GM23338 (cell line): ENCODE data around the gene FAM20C. TPM values are rescaled to one million over a fixed set of nuclear protein-coding genes. Genes with fewer than 3 reads are reported as not detected.

Experiments
- ATAC-seq: fragments of 200-7000 bp; cut with Tn5 transposase; 3 replicates; pipeline ENCODE4 v1.9.1; 2020
- DNase-seq: peaks from one replicate; pipeline ENCODE4 v3.0.0-alpha.2; 2015; ENCODE audit warnings: low spot score
- H2AFZ ChIP-seq: fragments of 200-600 bp; sonication (generic); 2 replicates; pipeline ENCODE4 v1.8.0; 2016; ENCODE audit warnings: antibody characterized with exemption, mild to moderate bottlenecking, moderate library complexity
- H3F3A ChIP-seq: fragments of 200-600 bp; sonication (generic); replicated peaks from 2 replicates; pipeline ENCODE4 v1.8.0; 2017; ENCODE audit warnings: antibody characterized with exemption, mixed run types, low read depth
- H3K27ac ChIP-seq: fragments of 200-600 bp; sonication (generic); 2 replicates; pipeline ENCODE4 v1.6.1; 2016; ENCODE audit warnings: low read depth
- H3K27me3 ChIP-seq: fragments of 200-600 bp; sonication (generic); 2 replicates; pipeline ENCODE4 v1.8.0; 2016; ENCODE audit warnings: mild to moderate bottlenecking, mixed run types, moderate library complexity; ENCODE audit not compliant: insufficient read depth
- H3K36me3 ChIP-seq: fragments of 200-600 bp; sonication (generic); 2 replicates; pipeline ENCODE4 v1.8.0; 2016; ENCODE audit warnings: mild to moderate bottlenecking; ENCODE audit not compliant: insufficient read depth
- H3K4me1 ChIP-seq: fragments of 200-600 bp; sonication (generic); 2 replicates; pipeline ENCODE4 v1.8.0; 2016; ENCODE audit warnings: mild to moderate bottlenecking, moderate library complexity; ENCODE audit not compliant: insufficient read depth
- H3K4me2 ChIP-seq: fragments of 200-600 bp; sonication (generic); 2 replicates; pipeline ENCODE4 v1.7.1; 2017; ENCODE audit warnings: mixed run types
- H3K4me3 ChIP-seq: fragments of 200-600 bp; sonication (generic); 2 replicates; pipeline ENCODE4 v1.6.1; 2016; ENCODE audit warnings: mixed run types
- H3K79me2 ChIP-seq: fragments of 200-600 bp; sonication (generic); replicated peaks from 2 replicates; pipeline ENCODE4 v1.8.0; 2017; ENCODE audit warnings: mild to moderate bottlenecking; ENCODE audit not compliant: insufficient read depth
- H3K9me2 ChIP-seq: fragments of 200-600 bp; sonication (generic); 2 replicates; pipeline ENCODE4 v1.8.0; 2017; ENCODE audit not compliant: insufficient read depth
- H4K20me1 ChIP-seq: fragments of 200-600 bp; sonication (generic); replicated peaks from 2 replicates; pipeline ENCODE4 v1.8.0; 2017; ENCODE audit warnings: mild to moderate bottlenecking; ENCODE audit not compliant: insufficient read depth
- H3K27ac Mint-ChIP-seq: 2 replicates; pipeline ENCODE4 v1.8.0; 2020; ENCODE audit warnings: inconsistent platforms, mild to moderate bottlenecking, moderate library complexity, mixed read lengths
- H3K27me3 Mint-ChIP-seq: 3 replicates; pipeline ENCODE4 v1.8.0; 2022; ENCODE audit warnings: low read depth, mild to moderate bottlenecking, moderate library complexity, mixed read lengths, inconsistent platforms; ENCODE audit not compliant: insufficient read depth, poor library complexity
- H3K36me3 Mint-ChIP-seq: 3 replicates; pipeline ENCODE4 v1.8.0; 2021; ENCODE audit warnings: low read depth, mild to moderate bottlenecking, inconsistent platforms, moderate library complexity, mixed read lengths
- H3K4me1 Mint-ChIP-seq: 3 replicates; pipeline ENCODE4 v1.8.0; 2020; ENCODE audit warnings: mild to moderate bottlenecking, inconsistent platforms, mixed read lengths
- H3K4me3 Mint-ChIP-seq: 3 replicates; pipeline ENCODE4 v1.8.0; 2021; ENCODE audit warnings: moderate library complexity, mild to moderate bottlenecking, inconsistent platforms, mixed read lengths
- H3K9me3 Mint-ChIP-seq: 3 replicates; pipeline ENCODE4 v1.8.0; 2020; ENCODE audit warnings: moderate library complexity, mild to moderate bottlenecking, inconsistent platforms, mixed read lengths
- CREB1 ChIP-seq: fragments of 250-450 bp; sonication (Bioruptor Pico); IDR thresholded peaks from 2 replicates; pipeline ENCODE4 v1.5.0; 2020; ENCODE audit warnings: low read depth, mild to moderate bottlenecking, moderate library complexity
- EZH2 ChIP-seq: fragments of 200-600 bp; sonication (generic); IDR thresholded peaks from one replicate; pipeline ENCODE4 v1.8.0; 2017; ENCODE audit warnings: antibody characterized with exemption, mild to moderate bottlenecking, low read depth; ENCODE audit not compliant: unreplicated experiment
- EZH2phosphoT487 ChIP-seq: fragments of 200-600 bp; sonication (generic); IDR thresholded peaks from one replicate; pipeline ENCODE4 v1.8.1; 2018; ENCODE audit warnings: antibody characterized with exemption; ENCODE audit not compliant: unreplicated experiment
- JUNB ChIP-seq: IDR thresholded peaks from one replicate; pipeline ENCODE4 v1.6.1; 2016; ENCODE audit warnings: antibody characterized with exemption; ENCODE audit not compliant: unreplicated experiment
- NANOG ChIP-seq: IDR thresholded peaks from 2 replicates; pipeline ENCODE4 v1.6.1; 2016; ENCODE audit warnings: antibody characterized with exemption, borderline replicate concordance
- POLR2AphosphoS5 ChIP-seq: IDR thresholded peaks from 2 replicates; pipeline ENCODE4 v1.6.1; 2016; ENCODE audit warnings: antibody characterized with exemption, low read depth
- STAT1 ChIP-seq: IDR thresholded peaks from one replicate; pipeline ENCODE4 v1.6.1; 2016; ENCODE audit warnings: antibody characterized with exemption; ENCODE audit not compliant: unreplicated experiment
- ZNF114 ChIP-seq: fragments of 250-450 bp; sonication (Bioruptor Pico); IDR thresholded peaks from 2 replicates; pipeline ENCODE4 v1.5.0; 2020; ENCODE audit warnings: mild to moderate bottlenecking, moderate library complexity
- ZNF331 ChIP-seq: fragments of 250-450 bp; sonication (Bioruptor Pico); IDR thresholded peaks from 2 replicates; pipeline ENCODE4 v1.5.0; 2020; ENCODE audit warnings: low read depth, mild to moderate bottlenecking, moderate library complexity
- polyA plus RNA-seq: library from polyadenylated mRNA; unstranded; fragments of >200 nt; fragmentation: Nextera tagmentation; extraction: Ambion mirVana; gene quantifications from 2 replicates; pipeline ENCODE4 v1.2.1, GENCODE V29; 2016
- total RNA-seq: library from RNA; depleted of rRNA; stranded (reverse); fragments of >200 nt; shearing (Covaris generic); gene quantifications from 2 replicates; pipeline ENCODE4 v1.2.3, GENCODE V29; 2014
- TF ChIP-seq, protein P1 (sequence below), 2 experiments: fragments of 200-600 bp in 1 of 2; sonication (generic) in 1 of 2; conservative IDR thresholded peaks; 2 replicates each; pipeline versions ENCODE4 v1.5.1 to v1.6.1; 2016 to 2017; ENCODE audit warnings: antibody characterized with exemption in 2 of 2, low read depth in 2 of 2, mild to moderate bottlenecking in 2 of 2, moderate library complexity in 1 of 2
- TF ChIP-seq, protein P2 (sequence below): fragments of 250-450 bp; sonication (Bioruptor Pico); IDR thresholded peaks from 2 replicates; pipeline ENCODE4 v1.5.0; 2020; ENCODE audit warnings: mild to moderate bottlenecking, moderate library complexity

FAM20C gene
- total and polyA plus RNA-seq, 2 experiments from 2014 or later: 7.6 to 24.8 TPM

DNA sequence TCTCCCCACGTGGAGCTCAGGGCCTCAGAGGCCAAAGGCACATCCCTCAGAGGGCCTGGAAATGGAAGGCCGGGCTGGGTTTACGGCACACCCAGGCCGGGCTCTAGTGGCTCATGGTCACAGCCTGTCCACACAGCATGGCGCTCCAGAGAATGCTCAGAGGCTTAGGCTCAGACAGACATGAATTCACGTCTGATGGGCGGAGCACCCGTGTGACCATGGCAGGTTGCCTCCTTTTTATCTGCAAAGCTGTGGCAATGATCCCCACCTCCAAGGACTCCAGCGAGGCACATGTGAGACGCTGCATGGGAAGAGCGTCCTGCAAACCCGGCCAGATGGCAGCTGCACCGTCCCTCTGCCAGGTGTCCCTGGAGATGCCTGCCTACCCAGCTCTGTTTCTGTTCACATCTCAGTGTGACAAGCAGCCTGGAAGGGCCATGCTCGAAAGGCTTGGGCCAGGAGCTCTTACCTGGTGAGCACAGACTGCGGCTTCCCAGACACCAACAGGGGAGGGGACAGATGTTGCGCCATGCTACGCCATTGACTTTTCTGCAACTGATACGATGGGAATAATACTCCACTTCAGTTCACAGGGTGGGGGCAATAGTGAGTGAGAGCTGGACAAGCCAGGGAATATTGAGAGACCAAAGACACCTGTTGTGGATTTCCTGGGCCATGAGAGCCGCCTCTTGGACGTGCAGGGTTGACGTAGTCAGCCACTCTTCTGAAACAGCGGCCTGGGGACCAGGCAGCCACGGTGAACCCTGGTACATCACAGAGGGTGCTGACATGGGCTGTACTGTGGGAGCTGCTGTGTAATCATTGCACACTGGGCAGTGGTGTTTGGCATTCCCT lies 34.4 kb upstream of the FAM20C start (continued):
- no peak for TF ChIP-seq ZNF331 (CRISPR knock-in tag)
- TF ChIP-seq, protein P1, sequence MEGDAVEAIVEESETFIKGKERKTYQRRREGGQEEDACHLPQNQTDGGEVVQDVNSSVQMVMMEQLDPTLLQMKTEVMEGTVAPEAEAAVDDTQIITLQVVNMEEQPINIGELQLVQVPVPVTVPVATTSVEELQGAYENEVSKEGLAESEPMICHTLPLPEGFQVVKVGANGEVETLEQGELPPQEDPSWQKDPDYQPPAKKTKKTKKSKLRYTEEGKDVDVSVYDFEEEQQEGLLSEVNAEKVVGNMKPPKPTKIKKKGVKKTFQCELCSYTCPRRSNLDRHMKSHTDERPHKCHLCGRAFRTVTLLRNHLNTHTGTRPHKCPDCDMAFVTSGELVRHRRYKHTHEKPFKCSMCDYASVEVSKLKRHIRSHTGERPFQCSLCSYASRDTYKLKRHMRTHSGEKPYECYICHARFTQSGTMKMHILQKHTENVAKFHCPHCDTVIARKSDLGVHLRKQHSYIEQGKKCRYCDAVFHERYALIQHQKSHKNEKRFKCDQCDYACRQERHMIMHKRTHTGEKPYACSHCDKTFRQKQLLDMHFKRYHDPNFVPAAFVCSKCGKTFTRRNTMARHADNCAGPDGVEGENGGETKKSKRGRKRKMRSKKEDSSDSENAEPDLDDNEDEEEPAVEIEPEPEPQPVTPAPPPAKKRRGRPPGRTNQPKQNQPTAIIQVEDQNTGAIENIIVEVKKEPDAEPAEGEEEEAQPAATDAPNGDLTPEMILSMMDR (conservative IDR thresholded peaks at IDR 0.05; ENCODE audit: low read depth in 2 of 2): no peak
- TF ChIP-seq ZNF114 (CRISPR knock-in tag): no peak

DNA sequence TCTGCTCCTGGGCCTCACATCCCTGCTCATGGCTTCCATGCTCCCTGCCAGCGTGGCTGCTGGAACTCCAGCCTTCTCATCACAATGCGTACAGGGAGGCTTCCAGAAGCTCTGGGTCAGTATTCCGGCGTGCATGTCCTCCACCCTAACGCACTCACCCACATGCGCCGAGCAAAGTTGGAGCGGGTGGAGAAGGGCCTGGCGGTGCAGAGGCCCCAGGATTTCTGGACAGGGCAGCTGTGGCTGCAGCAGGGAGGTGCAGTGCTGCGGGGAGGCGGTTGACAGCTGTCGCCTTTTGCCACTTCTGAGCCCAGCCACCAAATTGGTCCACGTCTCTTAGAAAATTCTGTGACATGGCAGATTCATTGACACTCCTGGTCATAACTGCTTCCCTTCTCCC lies 33.6 kb upstream of the FAM20C start:
- H3K27ac Mint-ChIP-seq: no peak overlapping the region
- no peaks in the 10 kb centered on the region for H4K20me1 ChIP-seq
- peaks cover 3% of the 10 kb centered on the region; the same call in 1 of the 2 replicates for H3K4me1 ChIP-seq
- H3K27ac ChIP-seq: no peak overlapping the region
- no peak overlapping the region for H2AFZ ChIP-seq
- H3K79me2 ChIP-seq: no peaks in the 10 kb centered on the region
- H3K27me3 ChIP-seq: no peaks in the 10 kb centered on the region
- no peak overlapping the region for H3K4me3 ChIP-seq
- no peaks in the 10 kb centered on the region for H3F3A ChIP-seq
- no peaks in the 10 kb centered on the region; the same call in 2 of the 3 replicates for H3K9me3 Mint-ChIP-seq
- DNase-seq (no peak), ATAC-seq (no peak)
- H3K4me1 Mint-ChIP-seq: peaks cover 18% of the 10 kb centered on the region
- H3K4me3 Mint-ChIP-seq: no peak overlapping the region
- no peak overlapping the region for H3K4me2 ChIP-seq
- H3K27me3 Mint-ChIP-seq: peaks cover 12% of the 10 kb centered on the region
- H3K9me2 ChIP-seq: no peaks in the 10 kb centered on the region
- H3K36me3 Mint-ChIP-seq: no peaks in the 10 kb centered on the region; the same call in 2 of the 3 replicates
- H3K36me3 ChIP-seq: no peaks in the 10 kb centered on the region
- TF ChIP-seq NANOG: no peak
- TF ChIP-seq, protein P2, sequence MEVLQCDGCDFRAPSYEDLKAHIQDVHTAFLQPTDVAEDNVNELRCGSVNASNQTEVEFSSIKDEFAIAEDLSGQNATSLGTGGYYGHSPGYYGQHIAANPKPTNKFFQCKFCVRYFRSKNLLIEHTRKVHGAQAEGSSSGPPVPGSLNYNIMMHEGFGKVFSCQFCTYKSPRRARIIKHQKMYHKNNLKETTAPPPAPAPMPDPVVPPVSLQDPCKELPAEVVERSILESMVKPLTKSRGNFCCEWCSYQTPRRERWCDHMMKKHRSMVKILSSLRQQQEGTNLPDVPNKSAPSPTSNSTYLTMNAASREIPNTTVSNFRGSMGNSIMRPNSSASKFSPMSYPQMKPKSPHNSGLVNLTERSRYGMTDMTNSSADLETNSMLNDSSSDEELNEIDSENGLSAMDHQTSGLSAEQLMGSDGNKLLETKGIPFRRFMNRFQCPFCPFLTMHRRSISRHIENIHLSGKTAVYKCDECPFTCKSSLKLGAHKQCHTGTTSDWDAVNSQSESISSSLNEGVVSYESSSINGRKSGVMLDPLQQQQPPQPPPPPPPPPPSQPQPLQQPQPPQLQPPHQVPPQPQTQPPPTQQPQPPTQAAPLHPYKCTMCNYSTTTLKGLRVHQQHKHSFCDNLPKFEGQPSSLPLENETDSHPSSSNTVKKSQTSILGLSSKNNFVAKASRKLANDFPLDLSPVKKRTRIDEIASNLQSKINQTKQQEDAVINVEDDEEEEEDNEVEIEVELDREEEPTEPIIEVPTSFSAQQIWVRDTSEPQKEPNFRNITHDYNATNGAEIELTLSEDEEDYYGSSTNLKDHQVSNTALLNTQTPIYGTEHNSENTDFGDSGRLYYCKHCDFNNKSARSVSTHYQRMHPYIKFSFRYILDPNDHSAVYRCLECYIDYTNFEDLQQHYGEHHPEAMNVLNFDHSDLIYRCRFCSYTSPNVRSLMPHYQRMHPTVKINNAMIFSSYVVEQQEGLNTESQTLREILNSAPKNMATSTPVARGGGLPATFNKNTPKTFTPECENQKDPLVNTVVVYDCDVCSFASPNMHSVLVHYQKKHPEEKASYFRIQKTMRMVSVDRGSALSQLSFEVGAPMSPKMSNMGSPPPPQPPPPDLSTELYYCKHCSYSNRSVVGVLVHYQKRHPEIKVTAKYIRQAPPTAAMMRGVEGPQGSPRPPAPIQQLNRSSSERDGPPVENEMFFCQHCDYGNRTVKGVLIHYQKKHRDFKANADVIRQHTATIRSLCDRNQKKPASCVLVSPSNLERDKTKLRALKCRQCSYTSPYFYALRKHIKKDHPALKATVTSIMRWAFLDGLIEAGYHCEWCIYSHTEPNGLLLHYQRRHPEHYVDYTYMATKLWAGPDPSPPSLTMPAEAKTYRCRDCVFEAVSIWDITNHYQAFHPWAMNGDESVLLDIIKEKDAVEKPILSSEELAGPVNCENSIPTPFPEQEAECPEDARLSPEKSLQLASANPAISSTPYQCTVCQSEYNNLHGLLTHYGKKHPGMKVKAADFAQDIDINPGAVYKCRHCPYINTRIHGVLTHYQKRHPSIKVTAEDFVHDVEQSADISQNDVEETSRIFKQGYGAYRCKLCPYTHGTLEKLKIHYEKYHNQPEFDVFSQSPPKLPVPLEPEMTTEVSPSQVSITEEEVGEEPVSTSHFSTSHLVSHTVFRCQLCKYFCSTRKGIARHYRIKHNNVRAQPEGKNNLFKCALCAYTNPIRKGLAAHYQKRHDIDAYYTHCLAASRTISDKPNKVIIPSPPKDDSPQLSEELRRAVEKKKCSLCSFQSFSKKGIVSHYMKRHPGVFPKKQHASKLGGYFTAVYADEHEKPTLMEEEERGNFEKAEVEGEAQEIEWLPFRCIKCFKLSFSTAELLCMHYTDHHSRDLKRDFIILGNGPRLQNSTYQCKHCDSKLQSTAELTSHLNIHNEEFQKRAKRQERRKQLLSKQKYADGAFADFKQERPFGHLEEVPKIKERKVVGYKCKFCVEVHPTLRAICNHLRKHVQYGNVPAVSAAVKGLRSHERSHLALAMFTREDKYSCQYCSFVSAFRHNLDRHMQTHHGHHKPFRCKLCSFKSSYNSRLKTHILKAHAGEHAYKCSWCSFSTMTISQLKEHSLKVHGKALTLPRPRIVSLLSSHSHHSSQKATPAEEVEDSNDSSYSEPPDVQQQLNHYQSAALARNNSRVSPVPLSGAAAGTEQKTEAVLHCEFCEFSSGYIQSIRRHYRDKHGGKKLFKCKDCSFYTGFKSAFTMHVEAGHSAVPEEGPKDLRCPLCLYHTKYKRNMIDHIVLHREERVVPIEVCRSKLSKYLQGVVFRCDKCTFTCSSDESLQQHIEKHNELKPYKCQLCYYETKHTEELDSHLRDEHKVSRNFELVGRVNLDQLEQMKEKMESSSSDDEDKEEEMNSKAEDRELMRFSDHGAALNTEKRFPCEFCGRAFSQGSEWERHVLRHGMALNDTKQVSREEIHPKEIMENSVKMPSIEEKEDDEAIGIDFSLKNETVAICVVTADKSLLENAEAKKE: no peak
- TF ChIP-seq POLR2AphosphoS5: no peak
- TF ChIP-seq EZH2: no peak
- TF ChIP-seq, protein P1 (conservative IDR thresholded peaks at IDR 0.05; ENCODE audit: low read depth in 2 of 2): no peak
- no peak for TF ChIP-seq JUNB
- no peak for TF ChIP-seq CREB1 (CRISPR knock-in tag)
- TF ChIP-seq STAT1: no peak
- no peak for TF ChIP-seq EZH2phosphoT487
